Mesothelial cell of epicardium (in vitro differentiated cells): ENCODE measurements around the gene SH2D3A. TPM values are rescaled to one million over a fixed set of nuclear protein-coding genes. Genes with fewer than 3 reads are reported as not detected.
A peak's percentile ranks its signal among the peaks of the same experiment; 100 is the strongest.

Source experiments
- DNase-seq, 2 experiments: peaks; one replicate each; pipeline ENCODE4 v3.0.0; 2021; ENCODE audit warnings: low spot score in 2 of 2; ENCODE audit not compliant: unreplicated experiment in 2 of 2
- H3K27ac Mint-ChIP-seq: 2 replicates; pipeline ENCODE4 v1.8.0; 2021; ENCODE audit warnings: mixed read lengths
- H3K27me3 Mint-ChIP-seq: 2 replicates; pipeline ENCODE4 v1.8.0; 2021; ENCODE audit warnings: low read depth, mixed read lengths
- H3K36me3 Mint-ChIP-seq: 2 replicates; pipeline ENCODE4 v1.8.0; 2021; ENCODE audit warnings: mixed read lengths
- H3K4me1 Mint-ChIP-seq: 2 replicates; pipeline ENCODE4 v1.8.0; 2021; ENCODE audit warnings: mixed read lengths
- H3K4me3 Mint-ChIP-seq: 2 replicates; pipeline ENCODE4 v1.8.0; 2021; ENCODE audit warnings: mild to moderate bottlenecking, moderate library complexity, mixed read lengths
- H3K9me3 Mint-ChIP-seq: 2 replicates; pipeline ENCODE4 v1.8.0; 2021; ENCODE audit warnings: mixed read lengths
- total RNA-seq: library from RNA; stranded (reverse); gene quantifications from 3 replicates; pipeline ENCODE4 v1.2.1, GENCODE V29; 2021
- TF ChIP-seq, protein P1 (sequence below): fragments of 200-600 bp; sonication (generic); IDR thresholded peaks from one replicate; pipeline ENCODE4 v1.5.0; 2021; ENCODE audit warnings: antibody characterized with exemption; ENCODE audit not compliant: unreplicated experiment

SH2D3A gene
- total RNA-seq, 1 donor from 2014 or later = 13.3 TPM

DNA sequence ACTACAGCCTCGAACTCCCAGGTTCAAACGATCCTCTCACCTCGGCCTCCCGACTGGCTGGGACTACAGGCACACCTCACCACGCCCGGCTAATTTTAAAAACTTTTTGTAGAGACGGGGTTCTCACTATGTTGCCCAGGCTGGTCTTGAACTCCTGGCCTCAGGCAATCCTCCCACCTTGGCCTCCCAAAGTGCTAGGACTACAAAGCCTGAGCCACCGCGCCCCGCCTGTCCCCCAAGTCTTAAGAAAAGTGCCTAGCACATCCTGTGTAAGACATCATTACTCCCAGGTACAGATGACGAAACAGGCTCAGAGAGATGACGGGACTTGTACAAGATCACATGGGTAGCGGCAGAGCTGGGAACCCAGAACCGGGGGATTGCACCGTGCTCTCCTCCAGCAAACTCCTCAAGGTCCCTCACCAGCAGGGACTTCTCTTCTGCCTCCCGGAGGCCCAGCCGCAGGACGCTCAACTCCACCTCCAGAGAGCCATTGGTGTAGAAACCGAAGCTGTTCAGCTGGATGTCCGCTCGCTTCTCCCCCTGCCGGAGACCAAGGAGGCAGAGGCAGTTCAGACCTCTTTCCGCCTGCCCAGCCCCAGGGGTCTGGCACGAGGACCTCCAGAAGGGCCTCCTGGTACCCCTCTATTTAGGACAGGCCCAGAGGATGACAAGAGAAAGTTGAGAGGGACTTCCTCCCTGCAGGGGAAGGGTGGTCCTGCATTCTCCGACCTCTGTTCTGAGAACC, 30.9 kb downstream of the SH2D3A start:
- TF ChIP-seq, protein P1, sequence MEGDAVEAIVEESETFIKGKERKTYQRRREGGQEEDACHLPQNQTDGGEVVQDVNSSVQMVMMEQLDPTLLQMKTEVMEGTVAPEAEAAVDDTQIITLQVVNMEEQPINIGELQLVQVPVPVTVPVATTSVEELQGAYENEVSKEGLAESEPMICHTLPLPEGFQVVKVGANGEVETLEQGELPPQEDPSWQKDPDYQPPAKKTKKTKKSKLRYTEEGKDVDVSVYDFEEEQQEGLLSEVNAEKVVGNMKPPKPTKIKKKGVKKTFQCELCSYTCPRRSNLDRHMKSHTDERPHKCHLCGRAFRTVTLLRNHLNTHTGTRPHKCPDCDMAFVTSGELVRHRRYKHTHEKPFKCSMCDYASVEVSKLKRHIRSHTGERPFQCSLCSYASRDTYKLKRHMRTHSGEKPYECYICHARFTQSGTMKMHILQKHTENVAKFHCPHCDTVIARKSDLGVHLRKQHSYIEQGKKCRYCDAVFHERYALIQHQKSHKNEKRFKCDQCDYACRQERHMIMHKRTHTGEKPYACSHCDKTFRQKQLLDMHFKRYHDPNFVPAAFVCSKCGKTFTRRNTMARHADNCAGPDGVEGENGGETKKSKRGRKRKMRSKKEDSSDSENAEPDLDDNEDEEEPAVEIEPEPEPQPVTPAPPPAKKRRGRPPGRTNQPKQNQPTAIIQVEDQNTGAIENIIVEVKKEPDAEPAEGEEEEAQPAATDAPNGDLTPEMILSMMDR = peak; percentile 41
- Mint-ChIP-seq H3K4me1 (peaks cover 39% of the 10 kb centered on the region), H3K4me3 (peak overlapping the region; percentile 98), H3K27me3 (no peaks in the 10 kb centered on the region), H3K27ac (peak overlapping the region; percentile 98), H3K9me3 (no peaks in the 10 kb centered on the region), H3K36me3 (peaks cover 6% of the 10 kb centered on the region)
- peak in 1 of 2 experiments; percentile 73 for DNase-seq

DNA sequence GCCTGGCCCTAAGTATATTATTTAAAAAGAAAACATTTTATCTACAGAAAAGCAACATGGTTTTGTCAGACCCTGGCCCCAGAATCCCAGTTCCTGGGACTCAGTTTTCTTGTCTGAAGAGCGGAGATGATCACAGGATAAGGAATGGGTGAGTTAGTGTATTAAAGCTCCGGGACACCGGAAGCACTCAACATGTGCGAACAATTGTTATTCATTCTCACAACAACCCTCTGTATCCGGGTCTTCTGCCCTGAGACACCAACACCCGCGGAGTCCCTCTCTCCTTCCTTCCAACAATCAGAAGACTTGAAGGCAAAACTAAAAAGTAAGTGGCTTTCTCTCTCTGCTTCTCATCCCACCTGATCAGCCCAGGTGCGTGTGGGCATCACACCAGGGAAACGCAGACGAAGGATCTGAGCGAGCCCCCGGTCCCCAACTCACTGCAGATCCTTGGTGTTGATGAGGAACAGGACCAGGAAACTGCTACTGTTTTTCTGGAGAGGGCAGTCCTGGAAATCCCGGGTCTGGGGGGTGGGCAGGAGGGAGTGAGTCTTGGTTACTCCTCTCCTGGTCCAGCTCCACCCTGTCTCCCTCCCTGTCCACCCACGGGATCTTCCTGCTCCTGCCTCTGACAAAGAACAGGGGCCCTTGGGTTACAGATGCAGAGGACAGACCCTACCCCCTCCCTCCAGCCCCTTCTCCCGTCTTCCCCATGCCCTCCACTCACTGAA, 31.9 kb downstream of the SH2D3A start:
- Mint-ChIP-seq H3K4me1 (peaks cover 32% of the 10 kb centered on the region), H3K27me3 (no peaks in the 10 kb centered on the region), H3K27ac (peak overlapping the region; percentile 98), H3K36me3 (peaks cover 6% of the 10 kb centered on the region), H3K4me3 (peak overlapping the region; percentile 98), H3K9me3 (no peaks in the 10 kb centered on the region)
- TF ChIP-seq, protein P1 = no peak
- no peak for DNase-seq

DNA sequence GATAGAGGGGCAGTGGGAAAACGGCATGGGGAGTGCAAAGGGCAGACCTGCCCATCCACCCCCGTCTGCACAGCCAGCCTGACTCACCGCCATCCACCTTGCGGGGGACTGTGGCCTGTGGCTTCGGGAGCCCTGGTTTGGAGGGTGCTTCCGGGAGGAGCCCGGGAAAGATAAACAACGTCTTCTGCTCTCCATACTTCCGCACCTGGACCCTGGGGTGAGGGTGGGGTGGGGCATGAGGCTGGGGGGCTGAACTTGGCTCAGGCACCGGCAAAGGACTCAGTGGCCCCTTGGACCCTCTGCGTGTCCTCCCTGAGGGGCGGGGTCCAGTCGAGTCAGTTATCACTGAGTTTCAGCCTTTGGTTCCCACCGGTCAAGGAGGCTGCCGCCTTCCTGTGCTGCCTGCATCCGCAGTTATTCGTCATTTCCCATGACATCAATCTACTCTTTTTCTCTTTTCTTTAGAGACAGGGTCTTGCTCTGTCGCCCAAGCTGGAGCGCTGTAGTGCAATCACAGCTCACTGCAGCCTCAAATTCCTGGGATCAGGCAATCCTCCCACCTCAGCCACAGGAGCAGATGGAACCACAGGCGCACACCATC, 33.0 kb downstream of the SH2D3A start:
- H3K27ac Mint-ChIP-seq = no peak overlapping the region
- peaks cover 31% of the 10 kb centered on the region for H3K4me1 Mint-ChIP-seq
- no peak overlapping the region for H3K4me3 Mint-ChIP-seq
- H3K27me3 Mint-ChIP-seq = no peaks in the 10 kb centered on the region
- H3K36me3 Mint-ChIP-seq = peaks cover 10% of the 10 kb centered on the region
- no peaks in the 10 kb centered on the region for H3K9me3 Mint-ChIP-seq
- TF ChIP-seq, protein P1 = no peak
- DNase-seq = no peak

DNA sequence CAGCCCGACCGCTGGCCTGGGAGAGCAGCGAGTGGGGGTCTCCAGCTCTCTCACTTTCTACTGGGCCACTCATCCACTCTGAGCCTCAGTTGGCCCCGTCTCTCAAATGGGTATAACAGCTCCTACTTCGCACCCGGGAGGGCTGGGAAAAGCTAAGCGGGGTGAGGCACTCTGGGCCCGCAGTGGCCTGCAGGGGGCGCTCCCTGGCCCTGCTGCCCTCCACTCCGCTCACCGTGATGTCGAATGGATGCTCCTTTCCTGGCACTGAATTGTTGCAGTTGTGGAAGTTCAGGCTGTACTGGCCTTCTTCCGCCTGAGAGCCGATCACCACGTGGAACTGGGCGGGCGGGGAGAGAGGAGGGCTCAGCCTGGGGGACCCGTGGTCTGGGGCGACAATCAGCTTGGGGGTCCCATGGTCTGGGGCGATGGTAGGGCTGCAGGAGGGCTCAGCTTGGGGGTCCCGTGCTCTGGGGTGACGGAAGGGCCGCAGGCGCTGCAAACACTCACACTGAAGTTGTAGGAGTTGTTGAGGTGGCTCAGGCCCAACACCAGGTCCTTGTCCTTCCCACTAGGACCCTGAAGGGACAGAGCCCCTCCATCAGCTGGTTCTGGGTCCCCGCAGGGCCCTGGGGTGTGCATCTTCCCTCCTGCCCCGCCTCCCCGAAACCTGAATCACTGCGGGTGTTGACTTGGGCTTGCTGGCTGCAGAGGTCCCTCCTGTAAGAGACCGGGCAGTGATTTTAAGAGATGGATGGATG, 33.7 kb downstream of the SH2D3A start:
- Mint-ChIP-seq H3K9me3 (no peaks in the 10 kb centered on the region), H3K27ac (no peak overlapping the region), H3K27me3 (no peaks in the 10 kb centered on the region), H3K36me3 (peaks cover 10% of the 10 kb centered on the region), H3K4me1 (peaks cover 24% of the 10 kb centered on the region), H3K4me3 (no peak overlapping the region)
- no peak for DNase-seq
- TF ChIP-seq, protein P1 = peak; percentile 38

DNA sequence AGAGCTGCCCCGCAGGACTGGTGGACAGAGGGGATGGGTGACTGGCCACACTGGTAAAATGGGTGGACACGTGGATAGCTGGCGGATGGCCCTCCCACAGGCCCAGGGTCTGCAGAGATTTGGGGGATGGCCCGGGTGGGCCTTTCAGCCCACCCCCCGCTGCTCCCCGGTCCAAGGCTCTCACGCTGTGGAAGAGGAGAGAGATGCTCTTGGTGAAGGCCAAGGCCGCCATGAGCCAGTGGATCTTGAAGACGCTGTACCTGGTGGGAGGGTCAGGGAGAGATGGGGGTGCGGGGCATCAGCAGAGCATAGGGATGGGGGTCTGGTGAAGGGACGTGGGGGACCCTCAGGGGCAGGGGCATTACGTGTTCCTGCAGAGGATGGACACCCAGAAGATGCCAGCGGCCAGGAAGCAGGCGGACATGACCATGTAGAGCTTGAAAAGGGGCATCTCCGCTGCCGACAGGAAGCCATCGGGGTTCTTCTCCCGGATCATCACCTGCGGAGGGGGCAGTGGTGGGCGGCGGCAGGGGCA, 34.4 kb downstream of the SH2D3A start:
- Mint-ChIP-seq H3K4me1 (peaks cover 17% of the 10 kb centered on the region), H3K9me3 (no peaks in the 10 kb centered on the region), H3K27ac (no peak overlapping the region), H3K36me3 (peaks cover 10% of the 10 kb centered on the region), H3K27me3 (no peaks in the 10 kb centered on the region), H3K4me3 (no peak overlapping the region)
- TF ChIP-seq, protein P1 = no peak
- no peak for DNase-seq
